D341Med (cell line): Measurements from ENCODE around the gene SLC23A2.
"Not testable (repeated sequence)": the region's sequence is repeated elsewhere in the genome, so short reads cannot be mapped to it uniquely, and the experiment has no call there.

ENCODE experiments used
- DNase-seq: peaks from one replicate; pipeline ENCODE4 v3.0.0; 2012; ENCODE audit warnings: low spot score

The SLC23A2 gene

DNA sequence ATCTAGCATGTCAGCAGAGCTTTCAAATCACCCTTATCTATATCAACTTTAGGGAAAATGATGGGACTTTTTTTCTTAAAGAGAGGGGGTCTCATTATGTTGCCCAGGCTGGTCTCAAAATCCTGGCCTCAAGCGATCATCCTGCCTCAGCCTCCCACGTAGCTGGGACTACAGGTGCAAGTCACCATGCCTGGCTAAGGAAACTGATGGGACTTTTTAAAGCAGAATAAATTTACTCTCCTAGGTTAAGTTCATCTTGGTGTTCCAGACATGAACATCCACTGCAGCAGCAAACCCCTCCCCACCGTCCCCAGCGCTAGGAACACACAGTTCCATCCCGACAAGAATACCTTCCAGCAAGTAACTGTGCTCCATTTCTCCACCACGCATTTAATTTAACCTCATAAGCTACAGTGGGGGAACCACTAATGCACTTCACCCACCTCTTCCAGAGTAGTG lies 64.9 kb downstream of the SLC23A2 start:
- no peak for DNase-seq

DNA sequence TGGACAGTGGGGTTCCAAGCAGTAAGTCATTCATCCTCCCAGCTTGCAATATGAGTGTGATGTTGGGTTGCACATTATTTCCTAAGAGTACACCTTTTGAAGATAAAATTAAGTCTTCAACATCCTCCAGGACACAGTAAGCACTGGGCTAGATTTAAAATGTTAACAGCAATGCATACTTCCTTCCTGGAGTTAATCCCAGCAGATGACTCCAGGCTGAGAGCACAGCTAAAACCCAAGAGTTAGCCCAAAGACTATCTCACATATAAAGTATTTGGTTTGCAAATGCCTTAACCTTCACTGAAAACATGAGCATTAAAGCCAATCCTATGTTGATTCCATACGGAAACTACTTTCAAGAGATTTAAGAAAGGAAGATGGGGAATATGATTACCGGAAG lies 69.2 kb downstream of the SLC23A2 start:
- DNase-seq = no peak

DNA sequence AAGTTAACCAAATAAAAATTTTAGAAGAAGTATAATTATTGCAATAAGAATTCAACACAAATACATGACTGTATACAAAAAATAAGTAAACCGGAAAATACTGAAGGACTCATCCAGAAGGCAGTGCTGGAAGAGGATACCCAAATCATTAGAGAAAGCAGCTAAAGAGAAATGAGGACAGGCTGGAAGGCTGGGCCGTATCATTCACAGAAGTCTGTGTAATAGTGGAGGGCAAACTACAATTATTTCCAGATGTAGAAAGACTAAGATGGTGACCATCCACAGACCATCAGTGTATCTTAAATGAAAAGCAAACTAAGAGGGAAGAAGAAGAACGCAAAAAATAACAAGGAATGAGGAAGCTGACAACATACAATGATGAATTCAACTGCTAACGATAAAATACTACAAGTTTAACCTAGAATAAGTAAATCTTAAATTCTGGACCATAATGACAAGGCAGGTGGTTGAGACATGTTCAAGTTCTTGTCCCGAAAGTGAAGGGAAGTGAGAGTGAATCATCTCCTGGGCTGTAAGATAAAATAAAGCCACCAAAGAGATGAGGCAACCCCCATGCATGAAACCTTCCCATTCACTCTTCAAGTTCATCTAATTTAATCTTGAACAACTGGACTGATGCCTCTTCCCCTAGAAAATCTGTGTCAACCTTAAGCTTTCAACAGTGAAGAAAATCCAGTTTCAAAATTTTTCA lies 71.5 kb downstream of the SLC23A2 start:
- DNase-seq = no peak

DNA sequence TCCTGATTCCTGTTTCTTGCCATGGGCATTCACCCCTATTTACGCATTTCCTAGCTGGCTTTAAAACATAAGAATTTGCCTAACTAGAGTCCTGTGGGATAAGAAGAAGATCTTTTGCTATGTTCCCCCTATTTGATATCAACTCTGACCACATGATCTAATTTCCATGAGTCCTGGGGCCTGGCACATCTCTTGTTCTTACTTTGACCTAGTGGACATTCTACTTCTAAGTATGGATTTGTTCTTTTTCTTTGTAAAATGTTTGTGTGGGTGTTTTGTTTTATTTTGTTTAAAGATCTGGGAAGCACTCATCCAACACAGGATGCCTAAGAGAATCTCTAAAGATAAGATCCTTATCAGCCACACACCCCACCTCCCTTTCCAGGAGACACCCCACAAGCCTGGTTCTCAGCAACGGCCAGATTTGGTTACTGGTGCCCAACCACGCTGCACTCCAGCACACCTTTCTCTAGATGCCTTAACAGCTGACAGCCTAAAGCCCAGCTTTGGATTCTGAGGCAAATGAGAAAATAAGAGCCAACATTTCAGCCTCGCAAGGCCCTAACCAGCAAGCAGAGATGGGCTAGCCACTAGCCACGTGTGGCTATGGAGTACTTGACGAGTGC lies 74.7 kb downstream of the SLC23A2 start:
- no peak for DNase-seq

DNA sequence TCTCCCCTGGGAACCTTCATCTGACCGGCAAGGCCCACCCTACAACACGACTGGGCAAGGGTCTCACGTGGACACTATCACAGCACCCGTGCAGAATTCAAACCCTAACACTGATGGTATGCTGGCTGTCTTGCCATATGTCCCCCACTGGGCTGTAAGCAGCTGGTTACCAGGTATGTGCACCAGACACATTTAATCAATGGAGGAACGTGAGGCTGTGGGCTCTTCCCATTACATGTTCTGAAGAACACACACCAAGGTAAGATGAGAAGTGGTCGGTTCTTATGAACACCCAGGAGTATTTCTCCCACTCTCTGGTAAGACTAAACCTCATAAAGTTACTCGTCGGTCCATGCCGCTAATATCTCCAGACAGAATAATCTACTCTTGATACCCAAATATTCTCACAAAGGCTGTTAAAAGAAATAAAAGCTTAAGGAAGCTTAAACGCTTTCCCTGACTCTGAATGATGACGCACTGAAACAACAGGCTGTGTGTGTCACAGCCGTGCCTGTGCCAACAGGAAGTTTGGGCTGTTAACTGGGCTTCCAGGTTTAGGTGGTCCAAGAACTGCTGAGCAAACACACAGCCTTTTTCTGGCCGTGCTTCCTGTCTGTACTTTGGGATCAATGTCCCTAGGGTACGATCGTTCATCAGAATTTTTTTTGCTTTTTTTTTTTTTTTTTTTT lies 75.3 kb downstream of the SLC23A2 start:
- no peak for DNase-seq

DNA sequence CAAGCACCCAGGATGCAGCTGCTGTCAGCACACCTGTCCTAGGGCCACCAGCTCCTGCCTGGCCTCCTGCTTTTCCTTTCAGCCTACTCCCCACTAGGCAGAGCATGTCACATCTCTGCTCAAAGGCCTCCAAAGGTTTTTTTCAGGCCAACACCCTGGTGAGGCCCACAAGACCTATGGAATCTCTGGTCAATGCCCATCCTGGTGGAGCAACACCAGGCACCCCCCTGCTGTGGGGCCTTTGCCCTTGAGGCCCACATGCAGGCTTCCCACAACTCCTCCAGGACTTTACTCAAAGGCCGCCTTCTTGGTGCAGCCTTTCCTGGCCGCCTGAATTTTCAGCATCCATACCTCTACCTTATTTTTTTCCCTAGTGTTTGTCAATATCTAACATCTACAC lies 76.9 kb downstream of the SLC23A2 start:
- DNase-seq = no peak

DNA sequence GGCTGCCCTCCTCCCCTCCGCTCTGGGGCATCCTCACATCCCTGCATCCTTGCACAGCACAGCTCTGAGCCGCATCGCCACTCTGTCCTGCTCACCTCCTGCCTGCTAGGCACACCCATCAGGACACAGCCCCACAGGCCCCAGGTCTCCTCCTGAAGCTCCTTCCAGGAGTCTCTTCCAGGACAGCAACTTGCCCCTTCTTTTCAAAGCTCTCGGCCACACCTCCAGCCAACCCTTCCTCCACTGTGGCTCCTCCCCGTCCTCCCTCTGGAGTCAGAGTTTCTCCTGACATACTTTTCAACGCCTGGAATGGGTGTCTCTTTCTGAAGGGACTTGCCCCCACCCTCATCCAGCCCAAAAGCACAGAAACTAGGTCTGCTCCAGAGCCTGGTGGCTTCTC lies 77.3 kb downstream of the SLC23A2 start:
- DNase-seq = no peak

DNA sequence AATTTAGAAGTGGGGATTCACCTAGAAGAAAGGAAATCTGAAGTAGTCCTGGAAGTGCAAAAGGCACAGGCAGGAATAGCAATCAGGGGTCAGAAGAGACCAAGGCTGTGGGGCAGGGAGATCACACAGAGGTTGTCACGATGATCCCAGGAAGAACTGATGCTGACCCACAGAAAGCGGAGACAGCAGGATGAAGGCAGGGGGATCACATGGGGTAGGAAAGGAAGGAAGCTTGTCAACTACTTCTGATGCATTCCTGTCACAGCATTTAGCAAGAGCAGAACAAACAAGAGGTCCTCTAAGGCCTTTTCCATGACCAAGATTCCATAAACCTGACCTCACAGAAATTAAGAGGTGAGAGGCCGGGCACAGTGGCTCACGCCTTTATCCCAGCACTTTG lies 79.1 kb downstream of the SLC23A2 start:
- DNase-seq = no peak

DNA sequence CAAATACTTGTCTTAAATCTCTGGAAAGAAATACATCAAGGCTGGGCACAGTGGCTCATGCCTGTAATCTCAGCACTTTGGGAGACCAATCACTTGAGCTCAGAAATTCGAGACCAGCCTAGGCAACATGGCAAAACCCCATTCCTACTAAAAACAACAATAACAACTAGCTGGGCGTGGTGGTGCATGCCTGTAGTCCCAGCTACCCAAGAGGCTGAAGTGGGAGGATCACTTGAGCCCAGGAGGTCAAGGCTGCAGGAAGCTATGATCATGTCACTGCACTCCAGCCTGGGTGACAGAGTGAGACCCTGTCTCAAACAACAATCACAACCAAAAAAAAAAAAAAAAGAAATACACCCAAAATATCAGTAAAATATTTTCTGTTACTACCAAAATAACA lies 80.0 kb downstream of the SLC23A2 start:
- not testable (repeated sequence) for DNase-seq

DNA sequence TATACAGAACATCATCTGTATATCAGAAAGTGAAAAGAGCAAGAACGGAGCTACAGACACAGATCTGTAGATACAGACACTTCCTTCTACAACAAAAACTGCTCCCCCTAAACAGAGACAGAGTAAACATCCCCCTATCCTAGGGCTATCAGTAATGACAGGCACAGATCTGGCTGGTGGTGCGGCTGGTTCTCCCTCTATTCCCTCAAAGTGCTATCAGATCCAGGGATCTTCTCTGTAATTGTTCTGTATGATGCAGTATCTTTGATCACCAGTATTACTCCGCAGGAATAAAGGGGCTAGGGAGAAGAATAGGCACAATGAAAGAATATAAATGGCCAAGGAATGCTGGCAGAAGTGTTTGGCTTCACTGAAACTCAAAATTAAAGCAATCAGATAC lies 80.7 kb downstream of the SLC23A2 start:
- no peak for DNase-seq

DNA sequence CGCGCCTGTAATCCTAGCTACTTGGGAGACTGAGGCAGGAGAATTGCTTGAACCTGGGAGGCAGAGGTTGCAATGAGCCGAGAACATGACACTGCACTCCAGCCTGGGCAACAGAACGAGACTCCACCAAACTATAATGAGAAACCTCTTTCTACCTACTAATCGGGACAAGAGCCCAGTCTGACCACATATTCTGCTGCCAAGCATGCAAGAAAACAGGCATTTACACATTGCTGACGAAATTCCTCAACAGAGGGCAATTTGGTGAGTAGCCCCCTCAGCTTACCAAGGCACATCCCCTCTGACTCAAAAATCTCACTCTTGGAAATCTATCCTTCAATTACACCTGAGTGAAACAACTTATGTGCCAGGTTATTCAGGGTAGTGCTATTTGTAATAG lies 81.2 kb downstream of the SLC23A2 start:
- DNase-seq = no peak

DNA sequence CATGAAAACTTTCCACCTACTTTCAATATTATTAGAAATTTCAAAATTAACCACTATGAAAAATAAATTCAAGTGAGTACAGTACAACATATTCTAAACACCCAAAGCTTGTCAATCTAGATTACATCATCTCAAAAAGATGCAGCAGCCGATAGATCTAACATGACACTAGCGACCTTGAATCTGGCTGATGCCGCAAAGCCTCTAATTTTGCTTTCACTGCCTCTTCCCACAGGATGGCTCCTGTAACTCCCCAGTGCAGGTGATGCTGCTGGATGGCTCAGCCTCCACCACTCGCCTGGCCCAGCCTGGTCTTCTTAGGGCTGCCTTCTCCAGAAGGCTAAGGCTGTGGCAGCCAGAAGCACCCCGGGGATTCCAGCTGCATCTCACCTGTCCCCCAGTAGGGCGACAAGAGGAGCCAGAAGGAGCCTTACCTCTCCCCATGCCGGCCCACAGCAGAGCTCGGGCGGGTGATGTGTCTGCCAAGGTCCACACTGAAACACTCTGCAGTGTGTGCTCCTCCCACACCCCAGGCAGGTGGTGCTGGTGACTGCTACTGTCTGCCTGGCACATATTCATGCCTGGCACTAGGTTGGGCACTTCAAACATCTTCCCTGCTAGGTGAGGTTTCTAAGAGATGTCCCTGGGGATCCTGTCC lies 82.1 kb downstream of the SLC23A2 start:
- no peak for DNase-seq

DNA sequence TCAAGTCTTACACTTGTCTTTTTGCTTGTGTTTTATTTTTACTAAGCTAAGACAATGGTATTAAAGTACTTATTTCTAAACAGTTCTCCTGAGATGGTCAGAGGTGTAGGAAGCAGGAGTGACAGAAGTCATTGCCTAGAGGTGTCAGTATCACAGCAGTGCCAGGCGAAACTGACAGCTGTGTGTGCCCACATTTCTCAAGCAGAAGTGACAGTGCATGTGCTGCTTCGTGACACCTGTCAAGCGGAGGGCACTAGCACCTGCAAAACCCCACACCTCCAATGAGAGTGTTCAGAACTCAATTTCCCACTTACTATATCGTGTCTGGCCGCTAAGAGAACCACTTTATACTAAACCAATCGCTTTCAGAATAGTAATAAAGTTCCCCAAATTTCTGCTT lies 82.8 kb downstream of the SLC23A2 start:
- DNase-seq = no peak

DNA sequence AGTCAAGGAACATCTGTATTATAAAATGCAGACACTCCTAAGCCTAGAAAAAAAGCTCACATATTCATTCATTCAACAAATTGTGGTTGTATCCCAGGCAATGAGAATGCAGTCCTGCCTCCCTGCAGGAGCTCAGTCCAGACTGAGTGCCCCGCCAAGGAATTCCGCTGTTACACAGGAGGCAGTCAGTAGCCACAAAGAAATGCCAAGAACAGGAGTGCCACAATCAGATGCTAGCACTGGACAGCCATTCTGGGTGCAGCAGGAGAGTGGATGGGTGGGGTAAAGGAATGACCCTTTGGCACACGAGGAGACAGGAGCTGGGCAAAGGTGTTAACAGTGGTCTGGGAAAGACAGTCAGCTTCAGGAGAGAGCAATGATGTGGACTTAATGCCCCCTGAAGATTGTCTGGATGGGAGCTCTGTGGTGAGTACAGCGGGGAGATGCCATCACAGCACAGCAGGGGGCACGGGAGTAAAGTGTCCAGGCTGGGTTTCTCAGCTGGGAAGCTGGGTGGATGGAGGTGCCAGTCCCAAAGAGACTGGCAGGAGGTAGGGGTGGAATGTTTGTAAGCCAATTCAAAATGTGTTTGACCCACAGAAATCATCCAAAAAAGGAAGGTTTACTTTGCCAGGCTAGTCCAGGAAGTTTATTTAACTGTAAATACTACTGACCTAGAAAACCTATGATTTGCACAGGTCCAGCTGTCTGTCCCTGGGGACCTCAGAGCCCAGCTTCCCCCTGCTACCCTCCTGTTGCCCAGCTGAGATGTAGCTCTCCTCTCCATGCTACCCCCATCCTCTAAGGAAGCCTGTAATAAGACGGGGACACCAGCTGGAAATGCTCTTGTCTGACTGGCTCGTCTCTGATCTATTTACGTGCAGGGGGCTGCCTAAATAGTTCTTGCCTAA lies 84.1 kb downstream of the SLC23A2 start:
- no peak for DNase-seq

DNA sequence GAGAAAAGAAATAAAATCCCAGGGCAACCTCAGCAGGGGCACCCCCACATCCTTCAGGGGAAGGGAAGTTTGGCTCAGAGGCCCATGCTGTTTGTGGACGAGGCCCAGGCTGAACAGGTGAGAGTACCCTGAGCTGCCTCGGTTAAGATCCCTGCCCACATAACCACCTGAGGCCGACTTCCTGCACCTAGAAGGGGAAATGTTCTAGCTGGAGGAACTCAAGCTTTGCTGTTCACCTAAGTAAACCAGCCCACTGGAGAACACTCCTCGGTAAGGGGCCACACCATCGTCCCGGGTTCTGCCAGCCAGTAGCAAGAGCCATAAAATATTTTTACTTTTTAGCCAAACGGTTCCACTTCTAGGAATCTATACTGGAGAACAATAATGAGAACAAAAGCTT lies 88.2 kb downstream of the SLC23A2 start:
- no peak for DNase-seq

DNA sequence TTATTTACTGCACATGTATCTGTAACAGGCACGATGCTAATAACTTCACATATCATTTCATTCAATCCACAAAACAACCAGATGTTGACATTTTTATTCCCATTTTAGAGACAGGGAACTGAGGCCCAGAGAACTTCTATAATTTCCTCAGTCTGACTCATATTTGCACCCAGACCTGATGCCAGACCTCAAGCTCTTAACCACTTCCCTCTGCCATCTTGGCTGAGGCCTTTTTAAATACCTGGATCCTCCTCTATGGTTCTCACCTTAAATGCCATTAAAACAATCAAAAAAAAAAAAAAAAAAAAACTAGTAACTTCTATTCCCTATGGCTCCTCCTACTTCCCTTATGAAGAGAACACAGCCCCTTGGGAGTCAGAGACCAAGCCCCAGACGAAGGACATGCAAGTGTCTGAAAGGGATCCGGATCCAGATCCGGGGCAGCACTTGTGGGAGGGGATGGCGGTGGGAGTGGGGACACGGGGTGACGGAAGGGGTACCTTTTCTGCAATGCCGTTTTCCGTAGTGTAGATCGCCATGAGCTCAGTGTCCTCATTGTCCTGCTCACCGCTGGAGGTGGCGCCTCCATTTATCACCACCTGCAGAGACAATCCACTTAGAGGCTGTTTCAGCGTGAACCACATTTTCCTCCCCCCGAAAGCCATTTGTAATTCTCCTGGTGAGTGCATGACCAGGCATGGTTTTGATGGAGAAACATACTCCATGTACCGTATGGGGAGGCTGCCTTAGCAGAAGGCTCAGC lies 88.7 kb downstream of the SLC23A2 start:
- DNase-seq = no peak

DNA sequence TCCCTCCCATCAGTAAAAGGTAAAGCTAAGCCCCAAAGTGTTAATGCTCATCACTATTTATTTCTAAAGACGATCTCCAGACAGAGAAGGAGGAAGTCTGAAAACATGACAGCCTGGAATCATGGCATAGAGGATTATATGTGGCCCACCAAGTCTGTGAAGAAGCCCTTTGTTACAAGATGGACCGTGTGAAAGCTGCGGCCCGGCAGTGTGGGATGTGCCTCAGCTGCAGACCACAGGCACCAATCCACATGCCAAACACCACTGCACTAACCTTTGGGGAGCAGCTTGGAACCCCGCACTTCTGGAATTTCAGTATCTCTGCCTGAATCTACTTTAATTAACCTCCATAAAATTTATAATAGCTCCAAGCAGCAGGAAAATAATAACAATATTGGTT lies 90.4 kb downstream of the SLC23A2 start:
- no peak for DNase-seq

DNA sequence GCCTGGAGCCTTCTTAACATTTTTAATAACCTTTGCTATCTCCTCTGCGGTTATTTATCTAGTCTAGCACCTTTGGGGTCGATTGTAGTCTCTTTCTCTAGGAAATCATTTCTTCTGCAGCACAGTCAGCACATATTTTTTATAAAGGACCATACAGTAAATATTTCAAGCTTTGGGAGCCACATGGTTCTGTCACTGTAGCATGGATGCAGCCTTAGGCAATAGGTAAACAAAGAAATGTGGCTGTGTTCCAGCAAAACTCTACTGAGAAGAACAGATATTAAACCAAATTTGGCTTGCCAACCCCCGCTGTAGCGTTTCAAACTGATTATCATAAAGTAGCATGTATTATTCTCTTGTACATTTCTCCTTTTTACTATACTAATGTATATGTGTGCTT lies 95.7 kb downstream of the SLC23A2 start:
- DNase-seq = no peak

DNA sequence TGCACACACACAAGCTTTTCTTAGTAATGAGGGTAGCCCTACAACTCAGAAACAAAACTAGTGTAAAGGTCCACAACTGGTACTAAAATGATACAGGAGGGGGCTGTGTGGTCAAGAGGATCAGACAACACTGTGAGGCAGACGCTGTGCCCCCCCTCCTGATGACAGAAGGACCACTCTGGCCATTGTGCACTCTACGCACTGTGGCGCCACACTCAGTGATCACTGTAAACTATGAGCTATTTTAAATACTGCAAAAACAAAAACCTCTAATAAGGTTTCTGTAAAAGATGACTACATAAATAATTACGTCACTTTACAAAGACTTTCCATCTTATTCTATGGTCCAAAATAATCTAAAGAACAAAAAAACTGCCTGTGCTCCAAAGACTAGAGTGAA lies 96.1 kb downstream of the SLC23A2 start:
- DNase-seq = no peak

DNA sequence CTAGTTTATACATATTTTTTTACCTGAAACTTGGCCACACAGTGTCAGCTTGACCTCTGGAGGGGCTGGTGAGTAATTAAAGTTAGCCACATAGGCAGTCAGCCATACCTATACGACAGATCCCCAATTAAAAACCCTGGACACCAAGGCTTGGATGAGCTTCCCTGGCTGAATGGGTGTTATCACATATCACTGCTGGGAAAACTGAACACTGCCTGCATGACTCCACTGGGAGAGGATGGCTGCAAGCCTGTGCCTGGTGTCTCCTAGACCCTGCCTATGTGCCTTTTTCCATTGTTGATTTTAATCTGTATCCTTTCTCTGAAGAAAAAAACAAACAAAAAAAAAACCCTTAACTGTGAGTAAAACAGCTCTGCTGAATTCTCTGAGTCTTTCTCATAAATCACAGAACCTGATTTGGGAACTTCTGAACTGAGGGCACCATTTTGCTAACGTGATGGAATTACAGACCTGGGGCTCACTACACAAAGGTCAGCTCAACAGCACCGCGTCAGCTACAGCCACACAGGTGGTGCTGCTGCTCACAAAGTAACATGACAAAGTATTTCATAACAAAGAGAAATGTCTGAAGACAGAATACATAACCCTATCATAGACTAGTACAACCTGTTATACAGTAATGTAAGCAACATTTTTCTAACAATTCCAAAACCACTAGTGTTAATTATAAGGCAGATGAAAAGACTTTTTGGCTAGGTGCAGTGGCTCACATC lies 97.0 kb downstream of the SLC23A2 start:
- DNase-seq = no peak
